ENCODE results near the gene UPP1.
"Not testable (repeated sequence)": the region's sequence is repeated elsewhere in the genome, so short reads cannot be mapped to it uniquely, and the experiment has no call there.

Gene UPP1

DNA sequence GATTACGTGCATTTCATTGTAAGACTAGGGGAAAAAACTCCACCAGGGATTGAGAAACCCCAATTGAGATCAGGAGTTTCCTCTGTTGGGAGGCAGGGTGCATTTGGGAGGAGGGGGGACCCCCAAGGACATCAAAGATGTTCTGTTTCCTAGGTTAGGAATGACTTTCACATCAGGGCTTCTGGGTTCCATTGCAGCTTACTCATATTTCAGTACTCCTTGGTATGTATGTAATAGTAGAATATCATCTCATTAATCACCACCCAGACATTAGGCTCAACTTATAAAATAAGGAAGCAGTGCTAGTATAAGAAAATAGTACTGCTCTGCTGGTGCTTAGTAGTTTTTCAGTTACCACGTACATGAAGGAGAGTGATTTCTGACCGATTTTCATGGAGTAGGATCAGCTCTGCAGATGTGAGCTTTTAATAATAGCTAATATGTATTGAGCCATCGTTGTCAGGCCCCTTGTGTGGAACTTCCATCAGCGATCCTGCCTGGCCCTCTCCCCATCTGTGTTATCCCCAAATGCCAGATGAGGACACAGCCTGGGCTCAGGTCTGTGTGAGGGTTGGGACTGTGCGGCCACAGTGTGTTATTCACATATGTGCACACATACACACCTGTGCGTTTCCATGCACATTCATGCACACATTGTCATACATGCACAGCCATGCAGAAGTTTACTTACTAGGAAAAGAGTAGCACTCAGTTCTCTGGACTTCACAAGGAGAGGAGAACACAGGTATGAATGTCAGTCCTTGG is 23.5 kb downstream of the UPP1 start:
- DNase-seq (ENCODE audit: low spot score): no peak

GRCh38 chr7:48113275-48113674 is 24.2 kb downstream of the UPP1 start:
- DNase-seq (ENCODE audit: low spot score): no peak

DNA sequence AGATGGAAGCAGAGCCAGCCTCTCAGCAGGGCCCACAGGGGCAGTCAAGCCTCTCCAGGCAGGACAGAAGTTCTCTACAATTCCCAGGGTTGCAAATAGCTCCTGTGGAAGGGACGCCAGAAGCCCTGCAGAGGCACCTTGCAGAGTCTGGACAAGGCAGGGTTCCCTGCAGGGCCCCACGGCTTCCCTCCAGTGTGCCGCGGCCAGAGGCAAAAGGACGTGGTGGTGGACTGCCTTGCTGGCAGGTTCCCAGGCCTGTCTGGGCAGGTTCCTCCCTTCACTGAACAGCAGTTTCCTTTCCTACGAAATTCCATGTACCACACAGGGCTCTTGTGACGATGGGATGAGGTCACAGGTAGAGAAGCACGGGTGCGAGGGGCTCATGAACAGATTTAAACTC is 25.1 kb downstream of the UPP1 start:
- no peak for DNase-seq (ENCODE audit: low spot score)

- DNase-seq (ENCODE audit: low spot score): no peak
These were observed 25.5 kb downstream of the UPP1 start for GRCh38 chr7:48114589-48114988.

DNA sequence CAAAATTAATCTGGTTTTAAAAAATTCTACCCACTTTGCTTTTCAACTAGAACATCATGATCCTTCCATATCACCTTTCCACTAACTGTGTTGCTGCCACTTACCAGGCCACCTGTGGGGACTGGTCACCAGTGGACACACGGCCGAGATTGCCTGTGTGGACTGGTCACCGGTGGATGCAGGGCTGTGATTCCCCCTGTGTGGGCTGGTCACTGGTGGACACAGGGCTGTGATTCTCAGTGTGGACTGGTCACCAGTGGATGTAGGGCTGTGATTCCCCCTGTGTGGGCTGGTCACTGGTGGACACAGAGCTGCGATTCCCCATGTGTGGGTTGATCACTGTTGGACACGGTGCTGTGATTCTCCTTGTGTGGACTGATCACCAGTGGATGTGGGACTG is 27.0 kb downstream of the UPP1 start:
- no peak for DNase-seq (ENCODE audit: low spot score)

- DNase-seq (ENCODE audit: low spot score): no peak
These were observed 29.0 kb downstream of the UPP1 start for GRCh38 chr7:48118041-48118440.

DNA sequence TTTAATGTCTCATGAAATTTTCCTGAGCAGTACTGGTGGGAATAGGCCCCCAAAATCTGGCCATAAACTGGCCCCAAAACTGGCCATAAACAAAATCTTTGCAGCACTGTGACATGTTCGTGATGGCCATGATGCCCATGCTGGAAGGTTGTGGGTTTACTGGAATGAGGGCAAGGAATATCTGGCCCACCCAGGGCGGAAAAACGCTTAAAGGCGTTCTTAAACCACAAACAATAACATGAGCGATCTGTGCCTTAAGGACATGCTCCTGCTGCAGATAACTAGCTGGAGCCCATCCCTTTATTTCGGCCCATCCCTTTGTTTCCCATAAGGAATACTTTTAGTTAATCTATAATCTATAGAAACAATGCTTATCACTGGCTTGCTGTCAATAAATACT is 31.5 kb downstream of the UPP1 start:
- DNase-seq (ENCODE audit: low spot score): not testable (repeated sequence)

- DNase-seq (ENCODE audit: low spot score): no peak
These were observed 37.0 kb downstream of the UPP1 start for GRCh38 chr7:48126037-48126436.

DNA sequence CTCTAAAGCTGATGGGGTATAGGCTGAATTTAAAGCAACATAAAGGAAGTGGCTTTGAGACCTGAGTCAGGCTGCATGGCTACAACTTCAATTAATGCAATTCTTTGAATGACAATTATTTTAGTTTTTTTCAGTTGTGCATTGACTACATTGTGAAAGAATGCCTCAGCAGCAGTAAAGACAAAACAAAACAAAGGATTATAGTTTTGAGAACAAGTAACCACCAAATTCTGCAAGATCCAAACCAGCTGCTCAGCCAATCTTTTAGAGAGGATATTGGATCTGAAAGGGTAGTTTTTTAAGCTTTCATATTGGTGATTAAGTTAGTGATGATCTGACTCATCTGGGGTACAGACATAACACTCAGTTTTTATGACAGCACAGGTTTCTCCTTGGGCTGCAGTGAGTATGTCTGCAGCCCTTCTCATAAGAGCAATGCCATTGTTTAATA is 41.6 kb downstream of the UPP1 start:
- no peak for DNase-seq (ENCODE audit: low spot score)

DNA sequence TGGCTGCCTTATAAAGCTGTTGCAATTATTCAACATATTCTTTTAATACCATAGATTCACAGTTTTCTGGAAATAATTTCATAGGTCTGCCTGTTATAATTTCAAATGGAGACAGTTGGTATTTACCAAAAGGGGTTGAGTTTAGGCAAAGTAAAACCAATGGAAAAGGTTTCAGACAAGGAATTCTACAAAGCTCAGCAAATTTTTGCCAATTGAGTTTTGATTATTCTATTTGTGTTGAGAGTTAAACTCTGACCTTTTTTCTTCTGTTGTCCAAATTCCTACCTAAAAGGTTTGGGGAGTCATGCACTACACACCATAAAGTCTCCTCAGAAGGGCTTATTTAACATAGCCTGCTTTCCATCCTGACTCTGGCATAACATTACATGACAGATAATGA is 43.7 kb downstream of the UPP1 start:
- DNase-seq (ENCODE audit: low spot score): no peak

DNA sequence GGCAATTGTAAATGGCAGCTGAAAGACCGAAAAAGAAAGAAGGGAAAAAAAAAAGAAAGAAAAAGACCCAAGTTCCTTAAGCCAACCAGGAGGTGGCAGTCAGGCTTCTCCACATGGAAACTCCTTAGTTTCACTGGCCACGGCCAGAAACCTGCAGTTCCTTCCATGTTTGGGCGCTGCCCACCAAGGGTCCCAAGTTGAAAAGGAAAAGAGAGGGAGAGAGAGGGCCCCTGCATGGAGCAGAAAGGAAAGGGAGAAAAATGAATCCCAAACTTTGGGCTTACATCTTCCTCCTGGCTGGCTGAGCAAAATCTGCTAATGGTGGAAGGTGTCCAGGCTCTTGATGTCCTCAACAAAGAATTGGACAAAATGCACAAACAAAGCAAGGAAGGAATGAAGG is 50.4 kb downstream of the UPP1 start:
- no peak for DNase-seq (ENCODE audit: low spot score)

GRCh38 chr7:48140001-48140681 is 51.1 kb downstream of the UPP1 start:
- no peak for DNase-seq (ENCODE audit: low spot score)

DNA sequence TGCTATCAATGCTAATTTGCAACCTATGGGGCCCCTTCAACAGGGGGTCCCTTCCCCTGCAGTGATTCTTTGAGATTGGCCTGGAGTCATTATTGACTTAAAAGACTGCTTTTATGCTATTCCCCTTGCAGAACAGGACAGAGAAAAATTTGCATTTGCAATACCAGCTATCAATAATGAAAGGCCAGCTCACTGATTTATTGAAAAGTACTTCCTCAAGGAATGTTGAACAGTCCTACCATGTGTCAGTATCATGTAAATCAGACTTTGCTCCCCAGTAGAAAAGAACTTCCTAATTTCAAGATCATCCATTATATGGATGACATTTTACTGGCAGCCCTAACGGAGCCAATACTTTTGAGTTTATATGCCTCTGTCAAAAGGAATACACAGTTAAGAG is 52.5 kb downstream of the UPP1 start:
- DNase-seq (ENCODE audit: low spot score): no peak

DNA sequence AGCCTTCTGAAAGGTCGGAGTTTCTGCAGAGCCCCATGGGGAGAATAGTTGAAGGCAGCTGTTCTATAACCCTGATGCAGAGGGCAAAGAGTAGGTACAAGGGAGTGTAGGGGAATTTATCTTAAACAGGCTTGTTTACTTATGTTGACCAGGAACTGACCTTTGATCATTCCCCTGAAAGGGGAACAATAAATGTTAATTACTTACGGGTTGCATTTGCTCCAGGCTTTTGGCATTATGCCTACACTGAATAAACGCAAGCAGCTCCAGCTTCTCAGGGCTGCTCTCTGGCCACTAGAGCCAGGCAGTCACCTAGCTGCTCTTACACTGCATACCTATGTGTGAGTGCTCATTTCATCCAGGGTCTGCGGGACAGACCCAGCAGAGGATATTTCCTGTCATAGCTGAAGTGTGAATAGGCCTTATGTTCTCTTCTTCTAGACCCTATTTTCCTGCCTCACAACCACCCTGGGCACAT is 55.3 kb downstream of the UPP1 start:
- no peak for DNase-seq (ENCODE audit: low spot score)

DNA sequence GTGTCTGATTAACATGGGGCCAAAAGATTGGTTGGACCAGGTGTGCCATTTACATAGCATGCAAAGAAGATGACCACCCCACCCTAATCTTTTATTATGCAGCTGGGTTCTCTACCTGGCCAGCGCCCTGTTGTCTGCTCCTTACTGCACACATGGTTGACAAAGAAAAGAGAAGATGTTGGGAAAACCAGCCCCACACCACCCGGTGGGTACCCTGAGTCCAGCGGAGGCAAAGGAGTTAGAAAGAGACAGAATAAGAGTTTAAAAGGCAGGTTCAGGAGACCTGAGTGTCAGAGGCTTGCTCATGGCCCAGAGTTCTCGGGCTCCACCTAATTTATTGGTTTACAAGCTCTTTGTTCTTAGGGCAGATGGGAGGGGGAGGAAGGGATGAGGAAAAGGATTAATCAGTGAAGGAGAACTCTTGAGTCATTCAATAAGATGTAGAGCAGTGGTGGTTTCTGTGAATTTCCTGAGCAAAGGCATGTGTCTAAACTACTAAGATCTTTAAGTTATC is 58.1 kb downstream of the UPP1 start:
- DNase-seq (ENCODE audit: low spot score): no peak

GRCh38 chr7:48147690-48148089 is 58.6 kb downstream of the UPP1 start:
- DNase-seq (ENCODE audit: low spot score): not testable (repeated sequence)

- no peak for DNase-seq (ENCODE audit: low spot score)
These were observed 59.2 kb downstream of the UPP1 start for GRCh38 chr7:48148311-48148710.

- DNase-seq (ENCODE audit: low spot score): no peak
These were observed 60.0 kb downstream of the UPP1 start for GRCh38 chr7:48149058-48149457.

DNA sequence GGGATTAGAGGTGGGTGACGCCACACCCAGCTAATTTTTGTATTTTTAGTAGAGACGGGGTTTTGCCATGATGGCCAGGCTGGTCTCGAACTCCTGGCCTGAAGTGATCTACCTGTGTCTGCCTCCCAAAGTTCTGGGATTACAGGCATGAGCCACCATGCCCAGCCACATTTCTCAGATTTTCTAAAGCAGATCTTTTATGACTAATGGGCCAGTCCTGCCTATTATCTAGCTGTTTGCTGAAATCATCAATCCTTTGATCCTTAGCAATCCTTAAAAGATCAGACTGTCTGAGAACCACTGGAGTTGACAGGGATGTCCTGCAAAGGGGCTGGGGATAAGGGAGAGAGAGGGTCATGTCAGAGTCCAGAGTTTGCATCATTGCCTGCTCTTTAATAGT is 61.0 kb downstream of the UPP1 start:
- DNase-seq (ENCODE audit: low spot score): no peak

GRCh38 chr7:48154792-48155413 is 65.8 kb downstream of the UPP1 start:
- DNase-seq (ENCODE audit: low spot score): no peak

Data from hematopoietic multipotent progenitor cell treated with erythropoietin and hydrocortisone succinate and interleukin-3 and kit ligand, for 17 days (in vitro differentiated cells).